GM12878 (cell line): Measurements from ENCODE around the gene CCDC51. TPM values are rescaled to one million over a fixed set of nuclear protein-coding genes. Genes with fewer than 3 reads are reported as not detected.
A peak's percentile ranks its signal among the peaks of the same experiment; 100 is the strongest.

Experiments
- BMI1 ChIP-seq: fragments of 450-650 bp; IDR thresholded peaks from 2 replicates; pipeline ENCODE4 v1.6.1; 2016; ENCODE audit warnings: mild to moderate bottlenecking, moderate library complexity, borderline replicate concordance
- CBFB ChIP-seq: IDR thresholded peaks from 2 replicates; pipeline ENCODE4 v1.6.1; 2016; ENCODE audit warnings: antibody characterized with exemption, low read depth
- EGR1 ChIP-seq, 2 experiments: IDR thresholded peaks; 1 replicate in 1 of 2; 2 replicates in 1 of 2; pipeline ENCODE4 v1.6.1; 2011 to 2012; ENCODE audit warnings: low read depth in 2 of 2, low read length in 2 of 2, borderline replicate concordance in 1 of 2, mild to moderate bottlenecking in 1 of 2, moderate library complexity in 1 of 2
- ELK1 ChIP-seq: IDR thresholded peaks from 2 replicates; pipeline ENCODE4 v1.6.1; 2012; ENCODE audit warnings: low read depth, low read length, improper control_type of control experiment
- GATAD2B ChIP-seq: fragments of 450-650 bp; conservative IDR thresholded peaks from 2 replicates; pipeline ENCODE4 v1.6.1; 2017; ENCODE audit warnings: low read depth, mild to moderate bottlenecking, moderate library complexity
- HCFC1 ChIP-seq: fragments of 150-350 bp; IDR thresholded peaks from 2 replicates; pipeline ENCODE4 v1.6.1; 2014; ENCODE audit warnings: low read length
- HSF1 ChIP-seq: fragments of 150-350 bp; IDR thresholded peaks from 2 replicates; pipeline ENCODE4 v1.6.1; 2014; ENCODE audit warnings: mild to moderate bottlenecking, low read depth, low read length
- IRF4 ChIP-seq: IDR thresholded peaks from 2 replicates; pipeline ENCODE4 v1.6.1; 2011; ENCODE audit warnings: low read depth, low read length
- KDM1A ChIP-seq: fragments of 200-600 bp; sonication (generic); IDR thresholded peaks from 2 replicates; pipeline ENCODE4 v1.6.1; 2016; ENCODE audit warnings: borderline replicate concordance
- NFYB ChIP-seq: IDR thresholded peaks from 2 replicates; pipeline ENCODE4 v1.6.1; 2011; ENCODE audit warnings: low read depth, mild to moderate bottlenecking, low read length, improper control_type of control experiment, moderate library complexity; ENCODE audit not compliant: insufficient read depth
- POU2F2 ChIP-seq: IDR thresholded peaks from 3 replicates; pipeline ENCODE4 v1.6.1; 2011; ENCODE audit warnings: low read depth, mild to moderate bottlenecking, low read length, borderline replicate concordance
- RAD21 ChIP-seq: IDR thresholded peaks from 2 replicates; pipeline ENCODE4 v1.6.1; 2011; ENCODE audit warnings: mild to moderate bottlenecking, low read depth, low read length, moderate library complexity; ENCODE audit not compliant: insufficient read depth
- RBBP5 ChIP-seq: fragments of 200-600 bp; sonication (generic); conservative IDR thresholded peaks from 2 replicates; pipeline ENCODE4 v1.6.1; 2016
- SMAD1 ChIP-seq: fragments of 450-650 bp; IDR thresholded peaks from 2 replicates; pipeline ENCODE4 v1.6.1; 2018; ENCODE audit warnings: mild to moderate bottlenecking, low read depth; ENCODE audit not compliant: partially characterized antibody
- polyA plus RNA-seq, 11 experiments: library from polyadenylated mRNA; depleted of rRNA in 4 of 11; unstranded in 6 of 11; stranded (reverse) in 5 of 11; fragments of >200 nt; fragmentation: Nextera tagmentation in 4 of 11; fragmentation: Illumina TruSeq in 1 of 11; extraction: Ambion mirVana in 4 of 11; extraction: Trizol in 1 of 11; gene quantifications; 1 replicate in 1 of 11; 2 replicates in 10 of 11; pipeline versions ENCODE4 v1.2.1 to v1.2.3, GENCODE V29; 2011 to 2016; ENCODE audit warnings: inconsistent platforms in 2 of 11, missing spikeins in 2 of 11, low read depth in 1 of 11
- total RNA-seq, 4 experiments: library from RNA; depleted of rRNA in 3 of 4; stranded (reverse); fragments of >200 nt in 3 of 4; fragmentation: Illumina TruSeq in 1 of 4; extraction: Trizol in 1 of 4; gene quantifications; 2 replicates each; pipeline versions ENCODE4 v1.2.1 to v1.2.3, GENCODE V29; 2013 to 2021
- TF ChIP-seq, protein P1 (sequence below): fragments of 450-650 bp; IDR thresholded peaks from 2 replicates; pipeline ENCODE4 v1.6.1; 2017; ENCODE audit warnings: mild to moderate bottlenecking, moderate library complexity
- TF ChIP-seq, protein P2 (sequence below): fragments of 450-650 bp; IDR thresholded peaks from 2 replicates; pipeline ENCODE4 v1.6.1; 2017; ENCODE audit warnings: mild to moderate bottlenecking, low read depth, inconsistent platforms; ENCODE audit not compliant: poor library complexity, severe bottlenecking
- TF ChIP-seq, protein P3 (sequence below): fragments of 450-650 bp; conservative IDR thresholded peaks from 2 replicates; pipeline ENCODE4 v1.6.1; 2017; ENCODE audit warnings: mild to moderate bottlenecking, moderate library complexity

The CCDC51 gene
- total and polyA plus RNA-seq, 10 of the 15 experiments (the other 5 are each of a cell fraction or from before 2014, with no cell fraction given): 10.6 to 54.9 (median 28.5) TPM

DNA sequence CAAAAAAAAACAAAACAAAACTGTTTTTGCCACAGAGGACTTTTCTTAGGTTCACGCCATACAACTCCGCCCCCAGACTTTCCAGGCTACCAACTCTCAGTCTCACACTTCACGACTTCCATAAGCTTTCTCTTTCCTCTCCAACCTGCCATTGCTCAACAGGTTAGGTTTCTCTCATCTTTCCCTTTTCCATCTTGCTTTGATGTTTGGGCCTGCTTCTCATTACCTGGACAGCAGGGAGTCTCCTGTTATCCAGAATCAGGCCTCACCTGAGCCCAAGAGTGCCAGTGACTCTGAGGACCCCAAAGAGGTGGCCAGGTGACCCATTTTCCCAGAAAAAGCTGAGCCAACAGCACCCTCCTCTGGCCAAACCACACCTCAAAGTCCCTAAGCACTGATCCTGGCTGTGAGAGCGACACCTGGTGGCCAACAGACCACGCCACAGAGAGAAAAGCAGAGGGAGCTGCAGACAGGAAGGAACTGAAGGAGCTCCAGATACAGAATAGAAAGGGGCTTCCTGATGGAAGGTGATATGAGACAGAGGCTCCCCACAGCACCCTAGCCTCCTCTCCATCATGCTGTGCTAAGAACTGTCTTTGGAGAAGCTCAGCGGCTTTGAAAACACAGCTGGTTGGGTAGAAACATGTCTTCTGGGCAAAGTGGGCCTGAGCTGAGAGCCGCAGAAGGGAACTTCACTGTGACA lies 4.0 kb downstream of the CCDC51 start (continued):
- TF ChIP-seq GATAD2B (0 out of 2 replicates have a peak, but pooled peaks have one; percentile 50), ELK1 (no peak), POU2F2 (peak; percentile 67; the same call in 1 of the 3 replicates), RBBP5 (no peak), SMAD1 (no peak), KDM1A (no peak), IRF4 (0 out of 2 replicates have a peak, but pooled peaks have one; percentile 34), EGR1 (IDR thresholded peaks at IDR 0.05; ENCODE audit: borderline replicate concordance in 1 of 2, low read depth in 2 of 2, low read length in 2 of 2) (no peak), CBFB (no peak), HSF1 (no peak), BMI1 (no peak), RAD21 (peak; percentile 92), HCFC1 (no peak), NFYB (no peak)
- TF ChIP-seq, protein P1, sequence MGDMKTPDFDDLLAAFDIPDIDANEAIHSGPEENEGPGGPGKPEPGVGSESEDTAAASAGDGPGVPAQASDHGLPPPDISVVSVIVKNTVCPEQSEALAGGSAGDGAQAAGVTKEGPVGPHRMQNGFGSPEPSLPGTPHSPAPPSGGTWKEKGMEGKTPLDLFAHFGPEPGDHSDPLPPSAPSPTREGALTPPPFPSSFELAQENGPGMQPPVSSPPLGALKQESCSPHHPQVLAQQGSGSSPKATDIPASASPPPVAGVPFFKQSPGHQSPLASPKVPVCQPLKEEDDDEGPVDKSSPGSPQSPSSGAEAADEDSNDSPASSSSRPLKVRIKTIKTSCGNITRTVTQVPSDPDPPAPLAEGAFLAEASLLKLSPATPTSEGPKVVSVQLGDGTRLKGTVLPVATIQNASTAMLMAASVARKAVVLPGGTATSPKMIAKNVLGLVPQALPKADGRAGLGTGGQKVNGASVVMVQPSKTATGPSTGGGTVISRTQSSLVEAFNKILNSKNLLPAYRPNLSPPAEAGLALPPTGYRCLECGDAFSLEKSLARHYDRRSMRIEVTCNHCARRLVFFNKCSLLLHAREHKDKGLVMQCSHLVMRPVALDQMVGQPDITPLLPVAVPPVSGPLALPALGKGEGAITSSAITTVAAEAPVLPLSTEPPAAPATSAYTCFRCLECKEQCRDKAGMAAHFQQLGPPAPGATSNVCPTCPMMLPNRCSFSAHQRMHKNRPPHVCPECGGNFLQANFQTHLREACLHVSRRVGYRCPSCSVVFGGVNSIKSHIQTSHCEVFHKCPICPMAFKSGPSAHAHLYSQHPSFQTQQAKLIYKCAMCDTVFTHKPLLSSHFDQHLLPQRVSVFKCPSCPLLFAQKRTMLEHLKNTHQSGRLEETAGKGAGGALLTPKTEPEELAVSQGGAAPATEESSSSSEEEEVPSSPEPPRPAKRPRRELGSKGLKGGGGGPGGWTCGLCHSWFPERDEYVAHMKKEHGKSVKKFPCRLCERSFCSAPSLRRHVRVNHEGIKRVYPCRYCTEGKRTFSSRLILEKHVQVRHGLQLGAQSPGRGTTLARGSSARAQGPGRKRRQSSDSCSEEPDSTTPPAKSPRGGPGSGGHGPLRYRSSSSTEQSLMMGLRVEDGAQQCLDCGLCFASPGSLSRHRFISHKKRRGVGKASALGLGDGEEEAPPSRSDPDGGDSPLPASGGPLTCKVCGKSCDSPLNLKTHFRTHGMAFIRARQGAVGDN: no peak
- TF ChIP-seq, protein P2, sequence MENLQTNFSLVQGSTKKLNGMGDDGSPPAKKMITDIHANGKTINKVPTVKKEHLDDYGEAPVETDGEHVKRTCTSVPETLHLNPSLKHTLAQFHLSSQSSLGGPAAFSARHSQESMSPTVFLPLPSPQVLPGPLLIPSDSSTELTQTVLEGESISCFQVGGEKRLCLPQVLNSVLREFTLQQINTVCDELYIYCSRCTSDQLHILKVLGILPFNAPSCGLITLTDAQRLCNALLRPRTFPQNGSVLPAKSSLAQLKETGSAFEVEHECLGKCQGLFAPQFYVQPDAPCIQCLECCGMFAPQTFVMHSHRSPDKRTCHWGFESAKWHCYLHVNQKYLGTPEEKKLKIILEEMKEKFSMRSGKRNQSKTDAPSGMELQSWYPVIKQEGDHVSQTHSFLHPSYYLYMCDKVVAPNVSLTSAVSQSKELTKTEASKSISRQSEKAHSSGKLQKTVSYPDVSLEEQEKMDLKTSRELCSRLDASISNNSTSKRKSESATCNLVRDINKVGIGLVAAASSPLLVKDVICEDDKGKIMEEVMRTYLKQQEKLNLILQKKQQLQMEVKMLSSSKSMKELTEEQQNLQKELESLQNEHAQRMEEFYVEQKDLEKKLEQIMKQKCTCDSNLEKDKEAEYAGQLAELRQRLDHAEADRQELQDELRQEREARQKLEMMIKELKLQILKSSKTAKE: peak; percentile 72
- TF ChIP-seq, protein P3, sequence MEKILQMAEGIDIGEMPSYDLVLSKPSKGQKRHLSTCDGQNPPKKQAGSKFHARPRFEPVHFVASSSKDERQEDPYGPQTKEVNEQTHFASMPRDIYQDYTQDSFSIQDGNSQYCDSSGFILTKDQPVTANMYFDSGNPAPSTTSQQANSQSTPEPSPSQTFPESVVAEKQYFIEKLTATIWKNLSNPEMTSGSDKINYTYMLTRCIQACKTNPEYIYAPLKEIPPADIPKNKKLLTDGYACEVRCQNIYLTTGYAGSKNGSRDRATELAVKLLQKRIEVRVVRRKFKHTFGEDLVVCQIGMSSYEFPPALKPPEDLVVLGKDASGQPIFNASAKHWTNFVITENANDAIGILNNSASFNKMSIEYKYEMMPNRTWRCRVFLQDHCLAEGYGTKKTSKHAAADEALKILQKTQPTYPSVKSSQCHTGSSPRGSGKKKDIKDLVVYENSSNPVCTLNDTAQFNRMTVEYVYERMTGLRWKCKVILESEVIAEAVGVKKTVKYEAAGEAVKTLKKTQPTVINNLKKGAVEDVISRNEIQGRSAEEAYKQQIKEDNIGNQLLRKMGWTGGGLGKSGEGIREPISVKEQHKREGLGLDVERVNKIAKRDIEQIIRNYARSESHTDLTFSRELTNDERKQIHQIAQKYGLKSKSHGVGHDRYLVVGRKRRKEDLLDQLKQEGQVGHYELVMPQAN: no peak
